Stimulated activated naive CD8-positive, alpha-beta T cell treated with anti-CD3 and anti-CD28 coated beads, Interleukin-15, Interleukin-2, amounts not matched to agents 100 ng/mL and 50 ng/mL, for 24 hours (primary cell): Measurements from ENCODE around the gene SLCO1A2.
"Not testable (repeated sequence)": the region's sequence is repeated elsewhere in the genome, so short reads cannot be mapped to it uniquely, and the experiment has no call there.

Experiments
- H3K27ac Mint-ChIP-seq: one replicate; pipeline ENCODE4 v1.8.0; 2021; ENCODE audit warnings: mild to moderate bottlenecking, mixed read lengths
- H3K27me3 Mint-ChIP-seq: one replicate; pipeline ENCODE4 v1.8.0; 2021; ENCODE audit warnings: mixed read lengths
- H3K36me3 Mint-ChIP-seq: one replicate; pipeline ENCODE4 v1.8.0; 2021; ENCODE audit warnings: low read depth, mixed read lengths
- H3K4me1 Mint-ChIP-seq: one replicate; pipeline ENCODE4 v1.8.0; 2021; ENCODE audit warnings: low read depth, mixed read lengths
- H3K4me3 Mint-ChIP-seq: one replicate; pipeline ENCODE4 v1.8.0; 2021; ENCODE audit warnings: mild to moderate bottlenecking, mixed read lengths
- H3K9me3 Mint-ChIP-seq: one replicate; pipeline ENCODE4 v1.8.0; 2021; ENCODE audit warnings: mixed read lengths

The SLCO1A2 gene, protein sequence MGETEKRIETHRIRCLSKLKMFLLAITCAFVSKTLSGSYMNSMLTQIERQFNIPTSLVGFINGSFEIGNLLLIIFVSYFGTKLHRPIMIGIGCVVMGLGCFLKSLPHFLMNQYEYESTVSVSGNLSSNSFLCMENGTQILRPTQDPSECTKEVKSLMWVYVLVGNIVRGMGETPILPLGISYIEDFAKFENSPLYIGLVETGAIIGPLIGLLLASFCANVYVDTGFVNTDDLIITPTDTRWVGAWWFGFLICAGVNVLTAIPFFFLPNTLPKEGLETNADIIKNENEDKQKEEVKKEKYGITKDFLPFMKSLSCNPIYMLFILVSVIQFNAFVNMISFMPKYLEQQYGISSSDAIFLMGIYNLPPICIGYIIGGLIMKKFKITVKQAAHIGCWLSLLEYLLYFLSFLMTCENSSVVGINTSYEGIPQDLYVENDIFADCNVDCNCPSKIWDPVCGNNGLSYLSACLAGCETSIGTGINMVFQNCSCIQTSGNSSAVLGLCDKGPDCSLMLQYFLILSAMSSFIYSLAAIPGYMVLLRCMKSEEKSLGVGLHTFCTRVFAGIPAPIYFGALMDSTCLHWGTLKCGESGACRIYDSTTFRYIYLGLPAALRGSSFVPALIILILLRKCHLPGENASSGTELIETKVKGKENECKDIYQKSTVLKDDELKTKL

DNA sequence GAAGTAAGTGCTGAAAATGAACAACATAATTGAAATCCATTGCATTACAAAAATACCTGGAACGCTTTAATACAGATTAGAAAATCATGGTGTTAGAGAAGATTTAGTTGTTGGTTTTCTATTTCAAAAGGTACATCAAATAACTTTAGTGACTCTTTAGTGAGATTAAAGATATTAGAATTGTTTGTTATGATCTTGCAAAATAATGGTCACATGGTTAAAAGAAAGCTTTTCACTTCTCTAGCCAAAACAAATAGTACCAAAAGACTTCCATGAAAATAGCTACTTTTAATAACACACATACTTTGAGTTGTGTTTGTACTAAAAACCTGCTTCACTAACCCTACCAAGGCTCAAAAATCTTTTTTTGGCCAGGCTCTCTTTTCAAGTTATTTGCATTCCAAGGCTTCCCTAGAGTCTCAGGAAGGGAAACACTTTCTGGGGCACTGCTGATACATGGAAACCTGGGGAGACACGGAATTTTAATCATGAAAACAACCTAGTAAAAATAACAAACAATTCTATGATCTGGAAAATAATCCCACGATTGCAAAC, at the start of gene SLCO1A2:
Gene SLCO1A2, minus strand, starts transcription at position 147 of the 555 bp plus-strand sequence. CDS start 270 bp downstream, outside the sequence.
- H3K36me3 Mint-ChIP-seq, result no peaks in the 10 kb centered on the region
- H3K27me3 Mint-ChIP-seq, result peaks cover 6% of the 10 kb centered on the region
- peaks cover 6% of the 10 kb centered on the region for H3K4me1 Mint-ChIP-seq
- H3K27ac Mint-ChIP-seq, result no peak within 1 kb of the TSS
- no peak within 1 kb of the TSS for H3K4me3 Mint-ChIP-seq
- H3K9me3 Mint-ChIP-seq, result peaks cover 12% of the 10 kb centered on the region

DNA sequence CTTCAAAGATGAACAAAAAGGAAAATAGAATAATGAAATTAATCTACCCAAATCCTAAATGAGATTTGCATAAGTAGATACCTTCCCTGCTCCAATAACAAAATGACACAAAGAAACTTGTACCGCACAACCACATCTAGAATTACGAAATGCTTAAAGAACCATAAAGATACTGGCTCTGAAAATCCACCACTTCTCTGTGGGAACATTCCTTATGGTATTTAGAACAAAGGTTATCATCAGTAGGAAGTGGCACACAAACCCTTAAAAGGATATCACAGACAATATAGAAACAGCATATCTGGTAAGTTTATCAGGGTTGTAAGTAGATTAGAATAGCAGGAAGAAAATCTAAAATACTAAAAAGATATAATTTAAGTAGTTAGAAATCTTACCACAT, 49.5 kb upstream of the SLCO1A2 start:
- Mint-ChIP-seq H3K27me3 (peaks cover 3% of the 10 kb centered on the region), H3K27ac (no peak overlapping the region), H3K36me3 (no peaks in the 10 kb centered on the region), H3K9me3 (no peaks in the 10 kb centered on the region), H3K4me1 (no peaks in the 10 kb centered on the region), H3K4me3 (no peak overlapping the region)

DNA sequence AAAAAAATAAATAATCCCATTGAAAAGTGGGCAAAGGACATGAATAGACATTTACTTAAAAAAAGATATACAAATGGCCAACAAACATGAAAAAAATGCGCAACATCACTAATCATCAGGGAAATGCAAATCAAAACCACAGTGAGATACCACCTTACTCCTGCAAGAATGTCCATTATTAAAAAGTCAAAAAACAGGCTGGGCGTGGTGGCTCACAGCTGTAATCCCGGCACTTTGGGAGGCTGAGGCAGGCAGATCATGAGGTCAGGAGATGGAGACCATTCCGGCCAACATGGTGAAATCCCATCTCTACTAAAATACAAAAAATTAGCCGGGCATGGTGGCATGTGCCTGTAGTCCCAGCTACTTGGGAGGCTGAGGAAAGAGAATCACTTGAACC, 46.6 kb upstream of the SLCO1A2 start:
- H3K9me3 Mint-ChIP-seq, H3K27ac Mint-ChIP-seq, H3K4me1 Mint-ChIP-seq, H3K27me3 Mint-ChIP-seq, H3K4me3 Mint-ChIP-seq, H3K36me3 Mint-ChIP-seq: not testable (repeated sequence)

DNA sequence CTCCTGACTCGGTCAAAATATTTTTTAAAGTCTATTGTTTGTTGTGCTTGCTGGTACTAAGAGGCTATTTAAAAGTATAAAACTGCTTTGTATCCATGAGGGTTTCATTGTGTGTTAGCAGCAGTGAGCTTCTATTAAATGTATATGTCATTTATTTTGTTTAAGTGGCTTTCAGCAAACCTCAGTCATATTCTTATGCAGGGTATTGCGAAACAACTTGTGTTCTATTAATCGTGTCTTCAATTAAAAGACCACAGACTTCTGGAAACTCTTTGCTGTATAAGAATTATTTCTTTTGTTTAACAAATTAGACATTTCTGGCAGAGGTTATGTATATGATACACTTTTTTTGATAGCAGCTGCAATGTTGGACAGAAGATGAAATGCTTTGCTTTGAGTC, 44.5 kb upstream of the SLCO1A2 start:
- H3K27ac Mint-ChIP-seq, result no peak overlapping the region
- H3K27me3 Mint-ChIP-seq, result peaks cover 10% of the 10 kb centered on the region
- no peaks in the 10 kb centered on the region for H3K9me3 Mint-ChIP-seq
- no peak overlapping the region for H3K4me3 Mint-ChIP-seq
- H3K36me3 Mint-ChIP-seq, result no peaks in the 10 kb centered on the region
- no peaks in the 10 kb centered on the region for H3K4me1 Mint-ChIP-seq

DNA sequence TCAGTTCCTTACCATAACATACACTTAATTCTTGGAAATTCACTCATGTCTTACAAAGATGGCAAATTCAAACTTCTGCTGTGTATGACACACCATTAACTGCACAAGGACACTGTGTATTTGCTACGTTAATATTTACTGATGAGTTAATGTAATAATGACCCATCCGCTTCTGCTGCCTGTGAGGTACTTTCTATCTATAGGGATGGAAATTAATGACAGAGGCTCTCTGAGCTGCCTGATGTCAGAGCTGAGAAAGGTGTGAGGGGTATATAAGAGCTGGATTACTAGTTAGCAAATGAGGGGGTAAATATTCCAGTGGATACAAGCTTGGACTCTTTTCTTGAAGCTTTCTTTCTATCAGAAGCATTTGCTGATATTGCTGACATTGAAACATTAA, 37.9 kb upstream of the SLCO1A2 start, which contains the start of gene IAPP:
Gene IAPP, plus strand, starts transcription at position 301 of the 400 bp plus-strand sequence. CDS start 450 bp downstream, outside the sequence.
- Mint-ChIP-seq H3K36me3 (no peaks in the 10 kb centered on the region), H3K27me3 (peaks cover 13% of the 10 kb centered on the region), H3K4me1 (peaks cover 4% of the 10 kb centered on the region), H3K27ac (no peak within 1 kb of the TSS), H3K9me3 (no peaks in the 10 kb centered on the region), H3K4me3 (no peak within 1 kb of the TSS)

DNA sequence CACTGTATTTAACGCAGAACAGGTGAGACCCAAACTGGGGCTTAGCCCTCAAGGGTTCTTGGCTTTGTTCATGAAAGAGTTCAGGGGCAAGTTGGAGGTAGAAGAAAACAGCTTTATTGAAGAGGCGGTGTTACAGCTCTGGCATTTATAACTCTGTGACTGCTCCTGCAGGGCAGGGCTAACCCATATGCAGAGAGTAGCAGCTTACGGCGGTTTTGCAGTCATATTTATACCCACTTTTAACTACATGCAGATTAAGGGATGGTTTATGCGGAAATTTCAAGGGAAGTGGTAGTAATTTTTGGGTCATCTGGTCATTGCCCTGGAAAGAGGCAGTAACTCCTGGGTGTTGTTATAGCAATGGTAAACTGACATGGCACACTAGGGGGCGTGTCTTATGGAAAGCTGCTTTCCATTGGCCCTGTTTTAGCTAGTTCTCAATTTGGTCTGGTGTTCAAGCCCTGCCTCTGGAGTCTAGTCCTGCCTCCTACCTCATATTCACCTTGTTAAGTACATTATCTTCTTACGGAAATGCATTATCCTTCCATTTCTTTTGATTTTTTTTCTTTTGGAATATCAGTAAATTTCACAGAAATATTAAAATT, 36.2 kb upstream of the SLCO1A2 start:
- no peaks in the 10 kb centered on the region for H3K9me3 Mint-ChIP-seq
- H3K27ac Mint-ChIP-seq, result no peak overlapping the region
- no peak overlapping the region for H3K4me3 Mint-ChIP-seq
- H3K36me3 Mint-ChIP-seq, result no peaks in the 10 kb centered on the region
- peaks cover 13% of the 10 kb centered on the region for H3K27me3 Mint-ChIP-seq
- H3K4me1 Mint-ChIP-seq, result peaks cover 4% of the 10 kb centered on the region

DNA sequence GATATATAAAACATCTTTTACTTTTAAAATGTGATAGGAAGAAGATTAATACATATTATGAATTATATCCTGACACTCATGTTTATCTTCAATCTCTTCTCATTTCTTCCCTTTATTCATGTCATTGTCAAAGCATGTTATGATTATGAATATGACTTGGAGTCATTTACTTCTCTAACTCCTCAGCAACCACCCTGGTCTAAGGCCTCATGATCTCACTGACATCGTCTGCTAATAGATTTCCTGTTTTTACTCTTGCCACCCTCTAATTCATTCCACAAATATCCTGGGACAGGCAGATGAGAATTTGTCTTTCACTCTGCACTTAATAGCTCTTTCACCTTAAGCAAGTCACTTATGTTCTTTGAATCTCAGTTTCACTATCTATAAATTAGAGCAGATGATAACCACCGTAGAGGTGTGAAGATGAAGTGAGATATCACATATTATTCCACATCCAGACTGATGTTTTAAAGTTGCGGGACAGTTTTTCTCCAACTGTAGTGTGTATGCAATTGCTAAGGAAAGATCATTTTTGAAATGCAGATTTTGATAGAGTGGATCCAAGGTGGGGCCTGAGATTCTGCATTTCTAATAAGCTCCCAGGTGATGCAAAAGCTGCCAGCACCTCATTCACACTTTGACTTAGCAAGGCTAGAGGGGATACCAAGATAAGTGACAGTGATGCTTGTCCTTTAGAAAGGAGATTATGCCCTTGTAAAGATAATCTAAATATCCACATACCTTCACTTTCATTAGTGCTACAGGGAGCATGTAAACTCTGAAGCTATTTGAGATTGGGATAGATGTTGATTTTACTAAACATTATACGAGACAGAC, 34.6 kb upstream of the SLCO1A2 start:
- Mint-ChIP-seq H3K4me3 (no peak overlapping the region), H3K4me1 (peaks cover 4% of the 10 kb centered on the region), H3K36me3 (no peaks in the 10 kb centered on the region), H3K27me3 (peaks cover 17% of the 10 kb centered on the region), H3K27ac (no peak overlapping the region), H3K9me3 (peaks cover 4% of the 10 kb centered on the region)

DNA sequence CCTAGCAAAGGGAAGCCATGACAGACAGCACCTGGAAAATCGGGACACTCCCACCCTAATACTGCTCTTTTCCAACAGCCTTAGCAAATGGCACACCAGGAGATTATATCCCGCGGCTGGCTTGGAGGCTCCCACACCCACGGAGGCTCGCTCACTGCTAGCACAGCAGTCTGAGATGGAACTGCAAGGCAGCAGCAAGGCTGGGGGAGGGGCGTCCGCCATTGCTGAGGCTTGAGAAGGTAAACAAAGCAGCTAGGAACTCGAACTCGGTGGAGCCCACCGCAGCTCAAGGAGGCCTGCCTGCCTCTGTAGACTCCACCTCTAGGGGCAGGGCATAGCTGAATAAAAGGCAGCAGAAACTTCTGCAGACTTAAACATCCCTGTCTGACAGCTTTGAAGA, 25.9 kb upstream of the SLCO1A2 start:
- not testable (repeated sequence) for H3K36me3 Mint-ChIP-seq
- H3K27me3 Mint-ChIP-seq, result peaks cover 17% of the 10 kb centered on the region

DNA sequence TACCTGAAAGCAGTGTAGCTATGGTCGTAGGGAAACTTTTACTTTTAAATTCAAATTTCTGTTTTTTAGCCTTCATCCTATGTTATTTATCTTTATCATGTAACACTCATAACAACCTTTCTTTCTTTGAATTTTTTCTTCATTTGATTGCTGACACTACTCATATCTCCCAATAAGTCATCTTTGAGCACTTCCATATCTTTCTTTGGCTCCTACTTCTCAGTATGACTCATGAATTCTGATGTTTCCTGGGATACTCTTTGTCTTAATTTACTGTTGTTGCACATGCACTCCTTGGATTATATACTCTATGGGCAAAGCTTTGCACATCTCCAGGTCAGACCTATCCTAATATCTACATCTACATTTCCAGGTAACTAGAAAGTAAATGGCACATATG, 19.9 kb upstream of the SLCO1A2 start:
- Mint-ChIP-seq H3K4me3 (no peak overlapping the region), H3K9me3 (no peaks in the 10 kb centered on the region), H3K4me1 (no peaks in the 10 kb centered on the region), H3K27ac (no peak overlapping the region), H3K27me3 (peaks cover 14% of the 10 kb centered on the region), H3K36me3 (no peaks in the 10 kb centered on the region)

More for the DNA sequence above, 25.9 kb upstream of the SLCO1A2 start:
- H3K9me3 Mint-ChIP-seq, result peaks cover 15% of the 10 kb centered on the region
- not testable (repeated sequence) for H3K27ac Mint-ChIP-seq, H3K4me1 Mint-ChIP-seq, H3K4me3 Mint-ChIP-seq

DNA sequence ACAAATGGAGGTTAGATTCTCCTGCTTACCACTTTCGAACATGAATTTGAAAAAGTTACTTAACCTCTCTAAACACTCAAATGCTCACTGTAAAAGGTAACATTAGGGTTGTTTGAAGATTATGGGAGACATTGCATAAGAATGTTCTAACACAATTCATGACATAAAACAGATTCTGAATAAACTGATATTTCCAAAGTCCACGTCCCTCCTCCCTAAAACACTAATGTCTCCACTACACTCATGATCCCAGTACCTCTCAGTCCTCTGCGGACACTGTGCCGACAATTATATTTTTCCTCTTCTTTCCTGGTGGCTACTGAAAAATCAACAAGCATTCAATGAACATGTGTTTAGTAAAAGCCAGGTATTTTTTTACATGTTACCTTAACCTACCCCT, 19.2 kb upstream of the SLCO1A2 start:
- peaks cover 14% of the 10 kb centered on the region for H3K27me3 Mint-ChIP-seq

DNA sequence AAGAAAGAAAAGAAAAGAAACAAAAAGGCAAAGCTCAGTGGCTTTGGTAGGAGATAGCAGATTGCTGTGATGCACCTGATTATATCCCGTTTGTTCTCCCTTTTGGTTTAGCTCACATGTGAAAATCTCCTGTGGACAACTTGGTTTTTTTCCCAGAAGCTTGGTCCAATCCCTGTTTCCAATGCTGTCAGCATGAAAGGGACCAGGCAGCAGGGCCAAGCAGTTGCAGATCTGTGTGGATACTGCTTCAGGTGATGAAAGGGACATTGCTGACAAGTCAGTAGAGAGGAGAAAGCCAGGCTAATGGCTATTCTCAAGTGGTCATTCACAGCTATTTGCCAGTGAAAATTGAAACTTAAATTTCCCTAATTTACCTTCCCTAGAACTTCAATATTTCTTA, 18.8 kb upstream of the SLCO1A2 start:
- Mint-ChIP-seq H3K4me3 (no peak overlapping the region), H3K27me3 (peaks cover 14% of the 10 kb centered on the region), H3K4me1 (no peaks in the 10 kb centered on the region), H3K9me3 (no peaks in the 10 kb centered on the region), H3K36me3 (no peaks in the 10 kb centered on the region), H3K27ac (no peak overlapping the region)

More for the DNA sequence above, 19.2 kb upstream of the SLCO1A2 start:
- H3K4me1 Mint-ChIP-seq, result no peaks in the 10 kb centered on the region
- H3K9me3 Mint-ChIP-seq, result no peaks in the 10 kb centered on the region
- no peak overlapping the region for H3K4me3 Mint-ChIP-seq
- no peak overlapping the region for H3K27ac Mint-ChIP-seq
- H3K36me3 Mint-ChIP-seq, result no peaks in the 10 kb centered on the region

DNA sequence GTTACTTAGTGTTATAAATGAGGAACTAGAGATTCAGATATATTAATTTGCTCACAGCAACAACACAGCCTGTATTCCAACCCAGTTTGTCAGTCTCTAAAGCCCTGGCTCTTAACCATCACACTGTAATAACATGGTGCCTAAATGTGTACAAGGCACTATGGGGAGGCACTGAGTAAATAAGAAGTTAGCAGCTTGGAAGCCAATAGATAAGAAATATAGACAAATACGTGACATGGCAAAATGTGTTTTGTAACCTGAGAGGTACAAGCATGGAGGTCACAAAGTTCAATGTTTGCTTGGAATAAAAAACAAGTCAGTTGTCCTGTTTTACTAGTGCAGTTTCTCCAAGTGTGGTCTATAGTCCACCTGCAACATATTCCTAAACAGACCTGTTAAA, 16.3 kb upstream of the SLCO1A2 start:
- no peaks in the 10 kb centered on the region for H3K4me1 Mint-ChIP-seq
- no peak overlapping the region for H3K27ac Mint-ChIP-seq
- H3K36me3 Mint-ChIP-seq, result no peaks in the 10 kb centered on the region
- H3K9me3 Mint-ChIP-seq, result no peaks in the 10 kb centered on the region
- peaks cover 14% of the 10 kb centered on the region for H3K27me3 Mint-ChIP-seq
- no peak overlapping the region for H3K4me3 Mint-ChIP-seq

DNA sequence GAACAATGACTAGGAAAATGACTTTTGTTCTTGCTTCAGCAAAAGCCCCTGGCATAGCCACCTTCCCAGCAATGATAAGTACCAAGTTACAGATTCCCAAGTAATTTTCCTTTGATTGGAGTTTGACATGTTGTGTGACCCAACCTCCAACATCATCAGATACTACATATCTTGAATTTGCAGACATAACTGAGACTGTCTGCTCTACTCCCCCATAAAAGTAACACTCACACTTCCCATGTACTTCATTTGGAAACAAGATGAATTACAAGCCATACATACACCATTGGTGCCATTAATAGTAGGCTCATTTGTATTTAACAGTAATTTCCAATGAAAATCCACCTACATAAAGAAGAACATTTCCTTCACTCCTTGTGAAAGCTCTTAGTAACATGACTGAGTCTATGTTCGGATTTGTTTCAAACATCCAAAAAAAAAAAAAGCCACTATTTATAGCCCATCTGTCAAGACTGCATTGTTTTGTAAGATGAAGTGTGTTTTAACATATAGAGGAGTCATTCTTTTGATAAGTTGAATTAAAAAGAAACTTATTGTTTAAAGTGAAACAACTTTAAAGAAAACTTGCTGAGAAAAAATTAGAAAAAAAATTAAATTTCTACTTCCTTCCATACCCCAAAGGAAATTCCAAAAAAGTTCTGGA, 12.0 kb upstream of the SLCO1A2 start:
- Mint-ChIP-seq H3K4me3 (no peak overlapping the region), H3K27me3 (no peaks in the 10 kb centered on the region)

DNA sequence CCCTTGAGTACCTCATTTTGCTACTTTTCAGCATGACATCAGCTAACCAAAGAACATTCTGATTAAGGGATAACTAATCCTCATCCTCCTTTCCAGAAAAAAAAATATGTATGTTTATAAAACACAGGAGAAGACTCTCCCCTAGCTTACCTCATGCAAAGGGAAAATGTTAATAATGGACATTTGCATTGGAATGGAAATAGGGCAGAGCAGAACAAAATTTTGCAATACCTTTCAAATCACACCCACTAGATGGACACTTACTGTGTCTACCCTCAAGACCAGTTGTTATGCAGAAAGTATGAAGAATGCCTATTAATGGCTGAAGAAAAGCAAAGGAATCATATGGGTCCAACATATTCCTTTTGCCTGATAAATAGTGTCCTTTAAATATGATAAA, 8.9 kb upstream of the SLCO1A2 start:
- no peaks in the 10 kb centered on the region for H3K27me3 Mint-ChIP-seq
- no peaks in the 10 kb centered on the region for H3K36me3 Mint-ChIP-seq
- H3K4me3 Mint-ChIP-seq, result no peak overlapping the region
- H3K27ac Mint-ChIP-seq, result no peak overlapping the region
- H3K4me1 Mint-ChIP-seq, result peaks cover 7% of the 10 kb centered on the region
- no peaks in the 10 kb centered on the region for H3K9me3 Mint-ChIP-seq

More for the DNA sequence above, 12.0 kb upstream of the SLCO1A2 start:
- H3K36me3 Mint-ChIP-seq, result no peaks in the 10 kb centered on the region
- H3K27ac Mint-ChIP-seq, result no peak overlapping the region
- no peaks in the 10 kb centered on the region for H3K9me3 Mint-ChIP-seq
- H3K4me1 Mint-ChIP-seq, result no peaks in the 10 kb centered on the region
